ENCODE measurements around the gene IFT57.
"Not testable (repeated sequence)": the region's sequence is repeated elsewhere in the genome, so short reads cannot be mapped to it uniquely, and the experiment has no call there.

The IFT57 gene, protein sequence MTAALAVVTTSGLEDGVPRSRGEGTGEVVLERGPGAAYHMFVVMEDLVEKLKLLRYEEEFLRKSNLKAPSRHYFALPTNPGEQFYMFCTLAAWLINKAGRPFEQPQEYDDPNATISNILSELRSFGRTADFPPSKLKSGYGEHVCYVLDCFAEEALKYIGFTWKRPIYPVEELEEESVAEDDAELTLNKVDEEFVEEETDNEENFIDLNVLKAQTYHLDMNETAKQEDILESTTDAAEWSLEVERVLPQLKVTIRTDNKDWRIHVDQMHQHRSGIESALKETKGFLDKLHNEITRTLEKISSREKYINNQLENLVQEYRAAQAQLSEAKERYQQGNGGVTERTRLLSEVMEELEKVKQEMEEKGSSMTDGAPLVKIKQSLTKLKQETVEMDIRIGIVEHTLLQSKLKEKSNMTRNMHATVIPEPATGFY

DNA sequence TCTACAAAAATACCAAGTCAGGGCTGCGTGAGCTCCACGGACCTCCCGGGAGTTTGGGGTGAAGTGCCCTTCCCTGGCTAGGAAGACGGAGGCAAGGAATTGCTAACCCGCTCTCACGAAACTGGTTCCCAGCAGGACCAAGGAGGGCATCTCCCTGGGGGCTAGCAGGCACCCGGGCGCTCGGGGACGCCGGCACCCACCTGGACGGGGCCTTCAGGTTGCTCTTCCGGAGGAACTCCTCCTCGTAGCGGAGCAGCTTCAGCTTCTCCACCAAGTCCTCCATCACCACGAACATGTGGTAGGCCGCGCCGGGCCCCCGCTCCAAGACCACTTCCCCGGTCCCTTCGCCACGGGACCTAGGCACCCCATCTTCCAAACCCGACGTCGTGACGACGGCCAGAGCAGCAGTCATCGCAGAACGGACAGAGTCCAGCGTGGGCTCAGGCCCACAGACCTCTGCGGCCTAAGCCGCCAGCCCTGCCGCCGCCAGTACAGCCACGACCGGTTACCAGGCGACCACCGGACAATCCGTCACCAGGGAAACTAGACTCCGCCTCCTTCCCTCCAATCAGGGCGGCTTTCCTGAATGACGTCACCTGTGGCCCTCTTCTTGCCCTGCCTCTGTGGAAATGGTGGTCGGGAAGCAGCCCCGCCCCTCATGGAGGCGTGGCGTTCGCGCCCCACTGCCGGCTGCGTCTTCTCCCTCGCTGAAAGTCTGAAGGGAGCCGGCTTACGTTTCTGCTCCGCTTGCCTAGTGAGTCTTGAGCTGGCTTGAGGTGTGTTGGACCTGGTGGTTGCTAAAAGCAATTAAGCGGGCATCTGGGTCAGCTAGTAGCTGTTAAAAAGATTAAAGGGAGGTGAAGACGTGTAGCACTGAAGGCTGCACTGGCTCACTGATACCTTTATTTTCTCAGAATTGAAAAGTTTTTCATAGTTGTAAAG lies at the start of gene IFT57:
Gene IFT57 (minus strand): TSS at position 514 of the 942 bp plus-strand sequence. CDS start 102 bp downstream, at position 412.
- DNase-seq: peak; percentile 66 to 98 (median 94)

GRCh38 chr3:108271626-108272025 lies 49.4 kb upstream of the IFT57 start:
- DNase-seq: no peak

DNA sequence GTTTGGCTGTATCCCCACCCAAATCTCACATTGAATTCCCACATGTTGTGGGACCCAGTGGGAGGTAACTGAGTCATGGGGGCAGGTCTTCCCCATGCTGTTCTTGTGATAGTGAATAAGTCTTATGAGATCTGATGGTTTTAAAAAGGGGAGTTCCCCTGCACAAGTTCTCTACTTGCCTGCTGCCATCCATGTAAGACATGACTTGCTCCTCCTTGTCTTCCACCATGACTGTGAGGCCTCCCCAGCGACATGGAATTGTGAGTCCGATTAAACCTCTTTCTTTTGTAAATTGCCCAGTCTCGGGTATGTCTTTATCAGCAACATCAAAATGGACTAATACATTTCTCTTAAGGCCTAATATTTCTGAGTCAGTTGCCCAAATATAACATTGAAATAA lies 46.0 kb upstream of the IFT57 start:
- DNase-seq: not testable (repeated sequence)

DNA sequence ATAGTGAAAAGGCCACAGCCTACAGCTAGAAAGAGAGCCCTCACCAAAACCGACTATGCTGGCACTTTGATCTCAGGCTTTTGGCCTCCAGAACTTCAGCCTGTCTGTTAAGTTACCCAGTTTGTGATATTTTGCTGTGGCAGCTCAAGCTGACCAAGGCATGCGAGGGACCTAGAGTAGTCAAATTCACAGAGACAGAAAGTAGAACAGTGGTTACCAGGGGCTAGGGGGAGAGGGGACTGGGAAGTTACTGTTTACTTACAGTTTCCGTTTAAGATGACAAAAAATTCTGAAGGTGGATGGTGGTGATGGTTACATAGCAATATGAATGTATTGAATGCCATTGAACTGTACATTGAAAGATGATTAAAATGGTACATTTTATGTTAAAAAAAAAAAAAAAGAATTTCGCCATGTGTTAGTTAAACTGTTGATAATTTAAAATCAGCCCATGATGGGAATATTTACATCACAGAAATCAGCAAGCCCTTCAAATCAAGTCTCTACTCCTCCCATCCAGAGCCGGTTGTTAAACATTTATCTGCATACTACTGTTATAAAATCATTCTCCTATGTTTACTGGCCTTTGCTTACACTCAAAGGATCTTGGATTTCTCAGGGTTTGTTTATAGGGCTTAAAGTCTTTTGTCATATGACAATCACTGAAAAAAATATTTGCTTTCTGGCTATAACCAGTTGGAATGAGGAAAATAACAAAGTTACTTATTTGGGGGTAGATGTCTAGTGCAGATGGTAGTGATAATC lies 42.5 kb upstream of the IFT57 start:
- not testable (repeated sequence) for DNase-seq

GRCh38 chr3:108255131-108255530 lies 32.9 kb upstream of the IFT57 start:
- DNase-seq: no peak

GRCh38 chr3:108251844-108252243 lies 29.6 kb upstream of the IFT57 start:
- no peak for DNase-seq

- no peak for DNase-seq
These were observed 29.0 kb upstream of the IFT57 start for GRCh38 chr3:108251265-108251664.

DNA sequence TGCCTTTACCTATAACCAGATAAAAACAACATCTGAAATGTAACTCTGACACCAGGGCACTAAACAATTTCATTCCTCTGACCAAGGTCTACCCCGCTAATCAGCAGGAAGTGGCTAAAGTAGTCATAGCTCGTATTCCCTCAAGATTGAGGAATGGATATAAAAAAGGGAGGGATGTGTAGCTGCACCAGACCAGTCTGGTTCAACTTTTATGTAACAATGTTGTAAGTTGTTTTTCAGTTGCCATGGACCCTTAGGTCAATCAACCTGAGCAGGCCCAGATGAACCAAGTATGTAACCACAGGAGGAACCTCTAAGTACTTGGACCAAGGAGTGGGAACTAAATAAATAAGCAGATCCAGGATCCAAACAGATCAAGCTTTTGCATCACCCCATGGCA lies 28.4 kb upstream of the IFT57 start:
- DNase-seq: no peak

GRCh38 chr3:108243243-108243642 lies 21.0 kb upstream of the IFT57 start:
- DNase-seq: no peak

DNA sequence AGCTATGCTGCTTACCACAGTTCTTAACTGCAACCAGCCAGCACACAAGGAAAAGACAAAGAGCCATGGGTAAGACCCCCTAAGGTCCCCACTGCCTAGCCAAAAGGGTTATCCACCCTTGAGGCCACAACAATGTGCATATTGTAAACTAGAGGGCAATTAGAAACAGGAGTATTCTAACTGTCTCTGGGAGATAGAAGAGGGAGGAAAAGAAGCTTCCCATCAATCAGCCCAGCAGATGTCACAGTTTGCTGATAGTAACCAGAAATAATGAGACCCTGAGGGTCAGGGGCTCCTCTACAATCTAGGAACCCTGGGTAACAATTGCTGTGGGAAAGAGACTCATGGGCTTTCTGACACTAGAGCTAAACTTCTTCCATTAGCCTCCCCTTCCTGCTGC lies 20.6 kb upstream of the IFT57 start:
- no peak for DNase-seq

DNA sequence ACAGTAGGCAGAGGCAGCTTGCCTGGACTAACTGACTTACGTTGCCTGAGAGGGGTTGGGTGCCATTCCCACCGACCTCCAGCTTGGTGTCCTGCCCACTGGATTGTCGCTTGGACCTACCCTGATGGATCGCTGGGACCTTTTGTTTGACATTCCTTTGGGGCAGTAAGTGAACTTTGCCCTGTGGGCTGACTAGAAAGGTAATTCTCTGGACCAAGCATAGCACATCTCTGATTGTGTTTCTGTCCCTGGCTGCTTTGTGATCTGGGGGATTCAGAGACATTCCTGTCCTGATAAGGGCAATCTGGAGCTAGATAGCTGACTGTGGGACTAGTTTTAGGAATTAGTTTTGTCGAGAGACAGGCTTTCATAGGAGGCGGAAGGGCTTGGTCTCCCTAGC lies 19.5 kb upstream of the IFT57 start:
- DNase-seq: no peak

DNA sequence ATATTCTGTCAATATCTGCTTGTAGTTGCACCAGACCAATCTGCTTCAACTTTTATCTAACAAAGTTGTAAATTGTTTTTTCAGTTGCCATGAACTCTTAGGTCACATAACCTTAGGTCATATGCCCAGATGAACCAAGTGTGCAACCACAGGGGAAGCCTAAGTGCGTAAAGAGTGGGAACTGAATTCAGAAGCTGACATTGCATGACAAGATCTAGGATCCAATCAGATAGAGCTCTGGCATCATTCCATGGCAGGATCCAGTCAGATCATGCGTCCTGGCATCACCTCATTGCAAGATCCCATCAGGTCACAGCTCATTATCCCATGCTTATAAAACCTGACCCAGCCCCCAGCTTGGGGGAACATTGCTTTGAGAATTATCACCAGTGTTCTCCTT lies 18.9 kb upstream of the IFT57 start:
- DNase-seq: no peak

- no peak for DNase-seq
These were observed 16.9 kb upstream of the IFT57 start for GRCh38 chr3:108239082-108239481.

DNA sequence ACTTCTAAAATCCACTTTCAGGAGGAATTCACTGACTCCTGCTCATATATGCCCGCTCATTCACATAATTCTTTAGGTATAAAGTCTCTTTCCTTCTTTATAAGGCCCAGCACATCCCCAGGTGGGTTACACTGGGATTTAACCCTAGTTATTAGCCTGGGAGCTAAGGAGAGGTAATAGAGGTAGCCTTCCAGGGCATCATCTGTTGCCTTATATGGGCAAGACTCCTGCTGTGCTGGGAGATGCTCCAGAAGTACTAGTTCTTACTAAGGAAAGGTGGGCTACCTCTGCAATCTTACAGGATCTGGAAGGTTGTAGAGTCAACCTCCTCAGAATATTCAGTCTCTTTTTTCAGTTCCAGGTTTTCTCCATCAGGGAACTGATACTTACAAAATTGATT lies 13.1 kb upstream of the IFT57 start:
- no peak for DNase-seq

- DNase-seq: no peak
These were observed 12.2 kb upstream of the IFT57 start for GRCh38 chr3:108234387-108234957.

GRCh38 chr3:108228286-108228685 lies 6.1 kb upstream of the IFT57 start:
- no peak for DNase-seq

DNA sequence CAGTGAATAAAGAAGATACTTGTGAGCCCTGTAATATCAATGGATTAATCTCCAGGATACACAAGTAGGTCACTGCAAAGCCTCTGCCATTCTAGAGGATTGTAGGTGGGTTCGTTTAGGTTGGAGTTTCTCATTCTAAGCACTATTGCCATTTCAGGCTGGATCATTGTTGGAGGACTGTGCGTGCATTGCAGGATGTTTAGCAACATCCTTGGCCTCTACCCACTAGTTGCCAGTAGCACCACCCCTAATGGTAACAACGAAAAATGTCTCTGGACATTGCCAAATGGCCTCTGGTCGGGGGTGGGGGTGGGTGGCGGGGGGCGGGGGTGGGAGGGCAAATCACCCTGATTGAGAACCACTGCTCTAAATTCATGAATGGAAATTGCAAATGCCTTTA lies 4.9 kb upstream of the IFT57 start:
- DNase-seq: no peak

DNA sequence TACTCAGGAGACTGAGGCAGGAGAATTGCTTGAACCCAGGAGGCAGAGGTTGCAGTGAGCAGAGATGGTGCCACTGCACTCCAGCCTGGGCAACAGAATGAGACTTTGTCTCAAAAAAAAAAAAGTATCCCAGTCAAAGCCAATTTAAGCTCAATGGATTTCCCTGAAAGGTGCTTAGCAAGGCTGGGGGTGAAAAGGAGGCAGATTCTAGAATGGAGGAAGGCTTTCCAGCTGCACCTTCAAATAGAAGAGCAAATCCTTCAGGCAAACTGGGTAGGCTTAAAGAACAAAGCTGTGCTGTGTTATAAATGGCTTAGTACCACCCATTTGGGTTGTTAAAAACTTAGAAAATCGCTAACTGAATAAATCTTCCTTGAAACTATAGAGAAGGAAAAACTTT lies 3.0 kb upstream of the IFT57 start:
- DNase-seq: no peak

DNA sequence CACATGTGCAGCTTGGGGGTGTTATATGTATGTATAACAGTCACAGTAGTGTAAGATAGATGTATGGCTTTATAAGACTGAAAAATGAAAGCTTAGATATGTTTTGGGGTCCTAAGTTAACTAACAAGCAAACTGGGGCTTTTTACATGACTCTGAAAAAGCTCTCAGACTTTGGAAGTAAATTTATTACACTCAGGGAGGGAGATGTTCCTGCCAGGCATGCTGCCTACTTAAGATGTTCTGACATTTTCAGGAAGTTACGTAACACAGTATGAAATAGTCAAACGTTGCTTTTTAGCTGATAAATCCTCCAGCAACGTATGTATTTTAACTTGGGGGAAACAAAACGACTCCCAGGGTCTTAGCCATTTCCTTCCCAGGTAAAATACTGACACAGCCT lies 1.7 kb upstream of the IFT57 start:
- no peak for DNase-seq

DNA sequence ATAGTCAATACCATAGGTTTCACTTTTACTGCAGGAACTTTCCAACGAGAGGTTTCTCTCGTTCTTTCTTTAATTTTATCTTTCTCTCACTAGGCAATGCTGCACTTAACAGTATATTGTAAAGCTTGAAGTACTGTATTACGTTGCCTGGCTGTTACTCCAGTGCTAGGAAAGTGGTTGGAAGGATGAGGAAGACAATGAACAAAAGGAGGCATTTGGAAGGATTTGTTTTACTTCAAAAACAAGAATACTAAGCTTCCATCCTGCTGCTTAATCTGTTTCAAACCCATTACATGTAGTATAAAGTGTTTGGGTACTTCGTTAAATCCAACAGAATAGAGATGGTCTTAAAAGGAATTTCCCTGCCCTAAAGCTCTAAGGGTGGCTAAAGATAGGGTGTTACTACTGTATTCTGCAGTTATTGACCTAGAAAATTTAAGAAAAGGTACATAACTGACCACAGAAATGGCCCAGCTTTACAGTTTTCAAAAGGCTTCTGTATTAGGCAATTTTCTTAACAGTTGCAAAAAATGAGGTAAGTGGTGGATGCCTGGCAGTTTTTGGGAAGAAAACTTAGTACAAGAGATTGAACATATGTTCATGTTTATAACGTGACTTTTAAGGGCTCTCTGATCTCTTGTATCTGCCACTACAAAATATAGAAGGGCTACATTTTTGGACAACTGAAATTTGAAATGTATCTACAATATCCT lies 785 bp upstream of the IFT57 start:
- DNase-seq: peak in 1 of 14 donors; percentile 24

GRCh38 chr3:108221393-108221792 lies 831 bp downstream of the IFT57 start:
- DNase-seq: no peak

GRCh38 chr3:108219336-108219735 lies 2.9 kb downstream of the IFT57 start:
- DNase-seq: no peak
